Fibroblast of mammary gland (primary cell): Measurements from ENCODE around the gene GBX1.

ENCODE experiments used
- DNase-seq: peaks from one replicate; pipeline ENCODE4 v3.0.0-alpha.2; 2010; ENCODE audit warnings: low read depth
- H3K4me3 ChIP-seq: 2 replicates; pipeline ENCODE4 v1.5.1; 2011; ENCODE audit warnings: low read depth, mild to moderate bottlenecking, low read length, moderate library complexity; ENCODE audit not compliant: control insufficient read depth
- TF ChIP-seq, protein P1 (sequence below): conservative IDR thresholded peaks from 2 replicates; pipeline ENCODE4 v1.5.1; 2011; ENCODE audit warnings: low read depth, low read length, inconsistent platforms; ENCODE audit not compliant: control insufficient read depth, insufficient read depth

Gene GBX1

GRCh38 chr7:151204383-151205032 lies 37.0 kb upstream of the GBX1 start:
- TF ChIP-seq, protein P1, sequence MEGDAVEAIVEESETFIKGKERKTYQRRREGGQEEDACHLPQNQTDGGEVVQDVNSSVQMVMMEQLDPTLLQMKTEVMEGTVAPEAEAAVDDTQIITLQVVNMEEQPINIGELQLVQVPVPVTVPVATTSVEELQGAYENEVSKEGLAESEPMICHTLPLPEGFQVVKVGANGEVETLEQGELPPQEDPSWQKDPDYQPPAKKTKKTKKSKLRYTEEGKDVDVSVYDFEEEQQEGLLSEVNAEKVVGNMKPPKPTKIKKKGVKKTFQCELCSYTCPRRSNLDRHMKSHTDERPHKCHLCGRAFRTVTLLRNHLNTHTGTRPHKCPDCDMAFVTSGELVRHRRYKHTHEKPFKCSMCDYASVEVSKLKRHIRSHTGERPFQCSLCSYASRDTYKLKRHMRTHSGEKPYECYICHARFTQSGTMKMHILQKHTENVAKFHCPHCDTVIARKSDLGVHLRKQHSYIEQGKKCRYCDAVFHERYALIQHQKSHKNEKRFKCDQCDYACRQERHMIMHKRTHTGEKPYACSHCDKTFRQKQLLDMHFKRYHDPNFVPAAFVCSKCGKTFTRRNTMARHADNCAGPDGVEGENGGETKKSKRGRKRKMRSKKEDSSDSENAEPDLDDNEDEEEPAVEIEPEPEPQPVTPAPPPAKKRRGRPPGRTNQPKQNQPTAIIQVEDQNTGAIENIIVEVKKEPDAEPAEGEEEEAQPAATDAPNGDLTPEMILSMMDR = no peak
- no peak overlapping the region for H3K4me3 ChIP-seq
- no peak for DNase-seq

DNA sequence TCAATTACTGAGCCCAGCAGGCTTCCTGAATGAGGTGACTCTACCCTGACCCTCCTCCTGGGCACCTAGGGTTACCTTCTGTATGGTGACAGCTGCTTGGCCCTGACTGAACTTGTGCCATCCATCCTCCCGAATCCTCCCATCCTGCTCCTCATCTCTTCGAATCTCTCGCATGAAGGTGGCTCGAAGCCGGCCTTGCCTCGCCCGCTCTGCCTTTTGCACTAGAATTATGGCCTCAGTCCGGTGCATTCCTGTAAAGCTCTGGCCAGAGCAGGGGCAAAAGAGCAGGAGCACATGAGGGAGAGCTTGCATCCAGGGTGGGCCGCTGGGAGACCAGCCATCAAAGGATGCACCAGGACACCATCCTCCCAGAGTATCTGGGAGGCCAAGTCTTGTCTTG lies 35.3 kb upstream of the GBX1 start:
- TF ChIP-seq, protein P1 = no peak
- H3K4me3 ChIP-seq = no peak overlapping the region
- no peak for DNase-seq

- no peak overlapping the region for H3K4me3 ChIP-seq
- no peak for DNase-seq
- TF ChIP-seq, protein P1 = no peak
These were observed 34.3 kb upstream of the GBX1 start for GRCh38 chr7:151201751-151202150.

DNA sequence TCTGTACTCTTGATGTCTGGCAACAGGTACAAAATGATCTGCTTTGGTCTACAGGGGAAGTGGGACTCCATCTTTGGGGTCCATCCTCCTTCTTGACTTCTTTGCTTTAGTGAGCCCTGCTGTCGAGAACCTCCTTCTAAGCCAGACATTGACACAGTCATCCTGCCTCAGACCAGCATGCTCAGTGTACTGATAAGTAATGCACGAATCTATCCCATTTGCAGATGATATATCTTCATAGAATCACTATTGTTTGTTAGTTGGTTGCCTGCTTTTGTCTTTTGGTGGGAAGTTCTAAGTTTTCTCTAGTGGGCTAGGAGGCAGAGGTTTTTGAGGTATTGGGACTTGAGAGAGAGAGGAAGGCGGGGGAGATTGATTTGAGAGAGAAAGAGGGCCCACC lies 33.9 kb upstream of the GBX1 start:
- H3K4me3 ChIP-seq = no peak overlapping the region
- TF ChIP-seq, protein P1 = no peak
- no peak for DNase-seq

GRCh38 chr7:151198945-151199848 lies 31.7 kb upstream of the GBX1 start:
- DNase-seq = no peak
- TF ChIP-seq, protein P1 = no peak
- no peak overlapping the region for H3K4me3 ChIP-seq

GRCh38 chr7:151197932-151198331 lies 30.4 kb upstream of the GBX1 start:
- TF ChIP-seq, protein P1 = no peak
- no peak overlapping the region for H3K4me3 ChIP-seq
- DNase-seq = no peak
